Gastrocnemius medialis (tissue), 4 donors: ENCODE results near the gene NRL. TPM values are rescaled to one million over a fixed set of nuclear protein-coding genes. Genes with fewer than 3 reads are reported as not detected.

Experiments used
- ATAC-seq, 2 donors: fragments of 150-250 bp; one replicate each; pipeline ENCODE4 v1.9.1; 2016
- DNase-seq, 2 donors: peaks; one replicate each; pipeline ENCODE4 v3.0.0-alpha.2; 2019
- H3K27ac ChIP-seq, 4 donors: fragments of 200-600 bp; sonication (generic); 1 replicate in 1 of 4; 2 replicates in 3 of 4; pipeline ENCODE4 v1.5.1; 2016 to 2018; ENCODE audit warnings: mild to moderate bottlenecking in 2 of 4, moderate library complexity in 1 of 4
- H3K27me3 ChIP-seq, 3 donors: fragments of 200-600 bp; sonication (generic) in 2 of 3; 1 replicate in 1 of 3; 2 replicates in 2 of 3; pipeline versions ENCODE4 v1.5.1 to v1.6.0; 2016 to 2019; ENCODE audit warnings: mild to moderate bottlenecking in 1 of 3, moderate library complexity in 1 of 3
- H3K36me3 ChIP-seq, 2 donors: fragments of 200-600 bp; sonication (generic) in 1 of 2; one replicate each; pipeline ENCODE4 v1.5.1; 2017 to 2018
- H3K4me1 ChIP-seq, 2 donors: fragments of 200-600 bp; sonication (generic) in 1 of 2; one replicate each; pipeline ENCODE4 v1.5.1; 2016 to 2017; ENCODE audit warnings: mild to moderate bottlenecking in 2 of 2
- H3K4me3 ChIP-seq, 4 donors: fragments of 200-600 bp; sonication (generic) in 3 of 4; 1 replicate in 1 of 4; 2 replicates in 3 of 4; pipeline ENCODE4 v1.5.1; 2016 to 2019; ENCODE audit warnings: mild to moderate bottlenecking in 2 of 4
- H3K9me3 ChIP-seq, 3 donors: fragments of 200-600 bp; sonication (generic) in 2 of 3; 1 replicate in 1 of 3; 2 replicates in 2 of 3; pipeline ENCODE4 v1.5.1; 2016 to 2019
- CTCF ChIP-seq, 5 experiments: fragments of 450-650 bp in 3 of 5; fragments of 200-600 bp in 2 of 5; sonication (generic) in 2 of 5; IDR thresholded peaks in 4 of 5; conservative IDR thresholded peaks in 1 of 5; 1 replicate in 4 of 5; 2 replicates in 1 of 5; pipeline ENCODE4 v1.5.1; 2016 to 2019; ENCODE audit warnings: antibody characterized with exemption in 5 of 5, mild to moderate bottlenecking in 3 of 5, moderate library complexity in 3 of 5
- POLR2A ChIP-seq, 2 donors: fragments of 450-650 bp; IDR thresholded peaks; one replicate each; pipeline ENCODE4 v1.6.1; 2017; ENCODE audit warnings: antibody characterized with exemption in 2 of 2, mild to moderate bottlenecking in 2 of 2, moderate library complexity in 2 of 2
- in situ Hi-C, 4 donors: fragments of 200-750 bp; cut with MboI; loops; one replicate each; pipeline versions ENCODE4 v1.15.0 to v1.8.0; 2017; ENCODE audit warnings: low sequenced_read_pairs in 4 of 4
- intact Hi-C: fragments of 100-400 bp; cut with DNase I; formaldehyde crosslinking; loops from one replicate; pipeline ENCODE4 v1.15.1; 2023; ENCODE audit warnings: low total_unique reads
- total RNA-seq, 4 donors: library from RNA; depleted of rRNA; stranded (reverse); fragments of >200 nt; gene quantifications; one replicate each; pipeline versions ENCODE4 v1.1.0 to v1.2.3, GENCODE V29; 2016

NRL gene
- total RNA-seq, 4 donors from 2014 or later: 0.82 to 4.5 (median 2.4) TPM

DNA sequence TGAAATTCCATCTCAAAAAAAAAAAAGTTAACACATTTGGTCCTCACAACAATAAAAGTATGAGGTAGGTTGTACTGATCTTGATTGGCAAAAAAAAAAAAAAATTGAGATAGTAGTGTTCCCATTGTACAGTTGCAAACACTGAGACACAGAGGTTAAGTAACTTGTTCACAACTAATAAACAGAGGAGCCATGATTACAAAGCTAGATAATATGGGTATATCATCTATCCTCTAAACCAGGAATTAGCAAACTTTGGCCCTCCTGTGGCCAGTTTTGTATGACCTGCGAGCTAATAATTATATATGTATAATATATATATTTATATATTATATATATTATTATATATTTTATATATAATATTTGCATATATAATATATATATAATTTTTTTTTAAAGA lies 19.0 kb upstream of the NRL start:
- H3K27ac ChIP-seq: peak overlapping the region; percentile 95 to 99 (median 98)
- no peak for ATAC-seq
- TF ChIP-seq POLR2A (IDR thresholded peaks at IDR 0.05) (no peak), CTCF (IDR thresholded peaks at IDR 0.05 in 4 of 5, conservative IDR thresholded peaks at IDR 0.05 in 1 of 5) (no peak)

GRCh38 chr14:24132976-24133375 lies 18.2 kb upstream of the NRL start:
- H3K27me3 ChIP-seq: no peaks in the 10 kb centered on the region
- in situ Hi-C loops: loop anchor here in 1 of 4 donors (25.0 kb wide), 1 partner anchor 821 kb away; the partner anchor contains the start of genes BCL2L2, PABPN1 and PPP1R3E
- no peak for ATAC-seq
- TF ChIP-seq POLR2A (IDR thresholded peaks at IDR 0.05): no peak
- no peak for TF ChIP-seq CTCF (IDR thresholded peaks at IDR 0.05 in 4 of 5, conservative IDR thresholded peaks at IDR 0.05 in 1 of 5)
- peak overlapping the region in 1 of 4 donors; percentile 50 for H3K4me3 ChIP-seq
- no peak for DNase-seq
- intact Hi-C loops: no loop called here
- peaks cover 0 to 9% of the 10 kb centered on the region in 2 donors for H3K36me3 ChIP-seq
- peak overlapping the region; percentile 95 to 99 (median 98) for H3K27ac ChIP-seq
- no peaks in the 10 kb centered on the region for H3K9me3 ChIP-seq
- peaks cover 47 to 56% of the 10 kb centered on the region in 2 donors for H3K4me1 ChIP-seq

More for the DNA sequence above, 19.0 kb upstream of the NRL start:
- no peak for DNase-seq
- H3K27me3 ChIP-seq: no peaks in the 10 kb centered on the region
- in situ Hi-C loops (loop anchor here in 1 of 4 donors (25.0 kb wide), 1 partner anchor 821 kb away; the partner anchor contains the start of genes BCL2L2, PABPN1 and PPP1R3E), intact Hi-C loops (no loop called here)
- H3K4me1 ChIP-seq: peaks cover 47 to 64% of the 10 kb centered on the region in 2 donors
- no peaks in the 10 kb centered on the region for H3K9me3 ChIP-seq
- no peak overlapping the region for H3K4me3 ChIP-seq
- peaks cover 0 to 17% of the 10 kb centered on the region in 2 donors for H3K36me3 ChIP-seq

- peak in 1 of 2 donors; percentile 69 for DNase-seq
- ATAC-seq: peak; percentile 5 to 14
- intact Hi-C loops (no loop called here), in situ Hi-C loops (loop anchor here in 1 of 4 donors (25.0 kb wide), 1 partner anchor 820 kb away; the partner anchor contains the start of genes BCL2L2, PABPN1 and PPP1R3E)
- peak in 1 of 2 donors; percentile 22 for TF ChIP-seq POLR2A (IDR thresholded peaks at IDR 0.05)
- TF ChIP-seq CTCF (IDR thresholded peaks at IDR 0.05 in 4 of 5, conservative IDR thresholded peaks at IDR 0.05 in 1 of 5): no peak
- Histone ChIP-seq H3K27ac (peak overlapping the region; percentile 95 to 99 (median 98)), H3K4me3 (peak overlapping the region; percentile 44 to 56 (median 48)), H3K9me3 (no peaks in the 10 kb centered on the region), H3K36me3 (peaks cover 0 to 1% of the 10 kb centered on the region in 2 donors), H3K27me3 (no peaks in the 10 kb centered on the region), H3K4me1 (peaks cover 40 to 48% of the 10 kb centered on the region in 2 donors)
Observed at GRCh38 chr14:24132061-24132685, 17.4 kb upstream of the NRL start.

GRCh38 chr14:24131549-24131966 lies 16.8 kb upstream of the NRL start:
- peak; percentile 27 to 58 for ATAC-seq
- DNase-seq: peak in 1 of 2 donors; percentile 61
- intact Hi-C loops: loop anchor here (1.0 kb wide), 1 partner anchor 17 kb away; the partner anchor contains the start of genes DCAF11 and NRL
- H3K27ac ChIP-seq: peak overlapping the region; percentile 95 to 99 (median 98)
- in situ Hi-C loops: loop anchor here in 1 of 4 donors (25.0 kb wide), 1 partner anchor 819 kb away; the partner anchor contains the start of genes BCL2L2, PABPN1 and PPP1R3E
- peak overlapping the region; percentile 44 to 56 (median 48) for H3K4me3 ChIP-seq
- H3K27me3 ChIP-seq: no peaks in the 10 kb centered on the region
- peaks cover 34 to 42% of the 10 kb centered on the region in 2 donors for H3K4me1 ChIP-seq
- no peaks in the 10 kb centered on the region for H3K36me3 ChIP-seq
- TF ChIP-seq CTCF (IDR thresholded peaks at IDR 0.05 in 4 of 5, conservative IDR thresholded peaks at IDR 0.05 in 1 of 5): no peak
- no peak for TF ChIP-seq POLR2A (IDR thresholded peaks at IDR 0.05)
- no peaks in the 10 kb centered on the region for H3K9me3 ChIP-seq
